Transverse colon (tissue), 4 donors: Measurements from ENCODE around the gene GALNT8. TPM values are rescaled to one million over a fixed set of nuclear protein-coding genes. Genes with fewer than 3 reads are reported as not detected.
A peak's percentile ranks its signal among the peaks of the same experiment; 100 is the strongest.

Experiments used
- DNase-seq: peaks from one replicate; pipeline ENCODE4 v3.0.0-alpha.2; 2019
- H3K27ac ChIP-seq, 4 donors: fragments of 200-600 bp; sonication (generic); 2 replicates each; pipeline ENCODE4 v1.5.1; 2016 to 2018; ENCODE audit warnings: inconsistent platforms in 4 of 4
- H3K27me3 ChIP-seq: fragments of 200-600 bp; sonication (generic); 2 replicates; pipeline ENCODE4 v1.5.1; 2017; ENCODE audit warnings: inconsistent platforms
- H3K36me3 ChIP-seq, 4 donors: fragments of 200-600 bp; sonication (generic); 2 replicates each; pipeline ENCODE4 v1.5.1; 2017 to 2019; ENCODE audit warnings: inconsistent platforms in 4 of 4
- H3K4me1 ChIP-seq, 4 donors: fragments of 200-600 bp; sonication (generic); 2 replicates each; pipeline ENCODE4 v1.5.1; 2017 to 2020; ENCODE audit warnings: inconsistent platforms in 4 of 4
- H3K4me3 ChIP-seq, 4 donors: fragments of 200-600 bp; sonication (generic); 1 replicate in 1 of 4; 2 replicates in 3 of 4; pipeline versions ENCODE4 v1.5.1 to v1.6.1; 2017 to 2019; ENCODE audit warnings: inconsistent platforms in 4 of 4
- H3K9me3 ChIP-seq, 2 donors: fragments of 200-600 bp; sonication (generic); 2 replicates each; pipeline ENCODE4 v1.5.1; 2017 to 2019; ENCODE audit warnings: inconsistent platforms in 2 of 2
- CTCF ChIP-seq, 5 experiments: fragments of 200-600 bp in 3 of 5; fragments of 450-650 bp in 2 of 5; sonication (generic) in 3 of 5; IDR thresholded peaks; 1 replicate in 2 of 5; 2 replicates in 3 of 5; pipeline ENCODE4 v1.5.1; 2016 to 2017; ENCODE audit warnings: antibody characterized with exemption in 5 of 5, inconsistent platforms in 3 of 5, mild to moderate bottlenecking in 2 of 5, moderate library complexity in 1 of 5
- EP300 ChIP-seq: sonication (generic); formaldehyde crosslinking; IDR thresholded peaks from one replicate; pipeline ENCODE4 v1.6.1; 2017; ENCODE audit warnings: antibody characterized with exemption, low read depth
- POLR2A ChIP-seq: fragments of 450-650 bp; IDR thresholded peaks from one replicate; pipeline ENCODE4 v1.6.1; 2016; ENCODE audit warnings: antibody characterized with exemption, mild to moderate bottlenecking, moderate library complexity
- POLR2AphosphoS5 ChIP-seq, 3 donors: sonication (generic); formaldehyde crosslinking; IDR thresholded peaks; one replicate each; pipeline ENCODE4 v1.6.1; 2016; ENCODE audit warnings: antibody characterized with exemption in 3 of 3
- WGBS, 2 donors: methylation state at CpG; one replicate each; pipeline ENCODE4 v1.1.5; 2018; ENCODE audit warnings: low coverage in 1 of 2; 5-methylcytosine and 5-hydroxymethylcytosine counted together
- in situ Hi-C, 4 donors: fragments of 200-750 bp; cut with MboI; loops; one replicate each; pipeline versions ENCODE4 v1.15.0 to v1.15.1; 2017; ENCODE audit warnings: low sequenced_read_pairs in 3 of 4, low pct_ligation_motif_present in 1 of 4, low pct_unique_long_range_greater_than_20kb in 1 of 4
- intact Hi-C: fragments of 100-400 bp; cut with DNase I; formaldehyde crosslinking; loops from one replicate; pipeline ENCODE4 v1.15.1; 2023; ENCODE audit warnings: low total_unique reads
- total RNA-seq, 4 donors: library from RNA; depleted of rRNA; stranded (reverse); fragments of >200 nt; gene quantifications; one replicate each; pipeline ENCODE4 v1.1.0, GENCODE V29; 2016

GALNT8 gene
- total RNA-seq, 4 donors from 2014 or later = 3.5 to 43.2 (median 14.2) TPM

GRCh38 chr12:4807813-4808212 is 87.6 kb downstream of the GALNT8 start:
- in situ Hi-C loops = no loop called here
- Histone ChIP-seq H3K4me1 (peaks cover 0 to 17% (median 8%) of the 10 kb centered on the region in 4 donors), H3K9me3 (no peaks in the 10 kb centered on the region), H3K36me3 (no peaks in the 10 kb centered on the region), H3K4me3 (no peak overlapping the region), H3K27ac (no peak overlapping the region), H3K27me3 (peaks cover 63% of the 10 kb centered on the region)
- TF ChIP-seq EP300 (no peak), POLR2A (no peak), POLR2AphosphoS5 (IDR thresholded peaks at IDR 0.05) (no peak)
- WGBS, 2 donors = 60 to 77% methylated on average over 2 of the region's 2 CpGs
- intact Hi-C loops = no loop called here
- DNase-seq = no peak

- H3K4me3 ChIP-seq = peak overlapping the region in 3 of 4 donors; percentile 17 to 49 (median 26)
- WGBS, 2 donors = 11 to 14% methylated on average over 10 to 32 of the region's 35 CpGs
- in situ Hi-C loops = no loop called here
- intact Hi-C loops = no loop called here
- H3K27me3 ChIP-seq = peaks cover 73% of the 10 kb centered on the region
- TF ChIP-seq CTCF (IDR thresholded peaks at IDR 0.05) = no peak
- TF ChIP-seq EP300 = no peak
- no peak for TF ChIP-seq POLR2AphosphoS5 (IDR thresholded peaks at IDR 0.05)
- no peak for TF ChIP-seq POLR2A
- no peak for DNase-seq
- H3K4me1 ChIP-seq = peaks cover 0 to 17% (median 8%) of the 10 kb centered on the region in 4 donors
- no peak overlapping the region for H3K27ac ChIP-seq
- H3K36me3 ChIP-seq = no peaks in the 10 kb centered on the region
- no peaks in the 10 kb centered on the region for H3K9me3 ChIP-seq
These were observed 88.8 kb downstream of the GALNT8 start for GRCh38 chr12:4809013-4809448.

- no peak overlapping the region for H3K27ac ChIP-seq
- no peak for TF ChIP-seq EP300
- no peak for TF ChIP-seq CTCF (IDR thresholded peaks at IDR 0.05)
- no peak for TF ChIP-seq POLR2A
- no peak for TF ChIP-seq POLR2AphosphoS5 (IDR thresholded peaks at IDR 0.05)
- peaks cover 0 to 17% (median 8%) of the 10 kb centered on the region in 4 donors for H3K4me1 ChIP-seq
- H3K4me3 ChIP-seq = peak overlapping the region in 3 of 4 donors; percentile 17 to 49 (median 26)
- WGBS, 2 donors = 11% methylated on average over 56 of the region's 80 CpGs; no CpG with 5 or more reads in 1 of the 2 donors
- H3K36me3 ChIP-seq = no peaks in the 10 kb centered on the region
- H3K9me3 ChIP-seq = no peaks in the 10 kb centered on the region
- in situ Hi-C loops = no loop called here
- no peak for DNase-seq
- intact Hi-C loops = no loop called here
- peaks cover 76% of the 10 kb centered on the region for H3K27me3 ChIP-seq
These were observed 89.4 kb downstream of the GALNT8 start for GRCh38 chr12:4809449-4810218.

- Histone ChIP-seq H3K4me1 (peaks cover 0 to 17% (median 8%) of the 10 kb centered on the region in 4 donors), H3K27ac (no peak overlapping the region), H3K27me3 (peaks cover 82% of the 10 kb centered on the region), H3K36me3 (no peaks in the 10 kb centered on the region), H3K9me3 (no peaks in the 10 kb centered on the region), H3K4me3 (peak overlapping the region in 2 of 4 donors; percentile 26 to 49)
- WGBS, 2 donors = 60% methylated on average over 34 of the region's 34 CpGs; no CpG with 5 or more reads in 1 of the 2 donors
- intact Hi-C loops (no loop called here), in situ Hi-C loops (no loop called here)
- DNase-seq = no peak
- TF ChIP-seq POLR2A (no peak), EP300 (no peak), CTCF (IDR thresholded peaks at IDR 0.05) (no peak), POLR2AphosphoS5 (IDR thresholded peaks at IDR 0.05) (no peak)
These were observed 90.0 kb downstream of the GALNT8 start for GRCh38 chr12:4810219-4810671.
